CD4-positive, alpha-beta T cell (primary cell): ENCODE results near the gene B3GNT2. TPM values are rescaled to one million over a fixed set of nuclear protein-coding genes. Genes with fewer than 3 reads are reported as not detected.

Experiments used
- ATAC-seq: fragments of 200-7000 bp; cut with Tn5 transposase; one replicate; pipeline ENCODE4 v1.10.0; 2022; ENCODE audit warnings: mild to moderate bottlenecking; ENCODE audit not compliant: poor library complexity
- CTCF ChIA-PET: fragments of 350-600 bp; sonication (Branson Sonifier 250); formaldehyde crosslinking; loops from one replicate; lab custom pipeline; 2021; ENCODE audit warnings: antibody characterized with exemption, inconsistent platforms; lab: Charles Lee
- POLR2A ChIA-PET: fragments of 350-600 bp; sonication (Branson Sonifier 250); formaldehyde crosslinking; loops from one replicate; lab custom pipeline; 2021; ENCODE audit warnings: antibody characterized with exemption, inconsistent platforms; lab: Charles Lee
- DNase-seq, 14 experiments: peaks; one replicate each; pipeline ENCODE4 v3.0.0-alpha.2; 2013 to 2020; ENCODE audit warnings: mixed read lengths in 2 of 14
- H3K27ac ChIP-seq, 2 donors: one replicate each; pipeline versions ENCODE4 v1.5.1 to v1.7.0; 2013; ENCODE audit warnings: low read length in 2 of 2, low read depth in 1 of 2, mild to moderate bottlenecking in 1 of 2
- H3K27me3 ChIP-seq, 2 experiments: 1 replicate in 1 of 2; 2 replicates in 1 of 2; pipeline versions ENCODE4 v1.6.1 to v1.7.0; 2013; ENCODE audit warnings: low read length in 2 of 2, control low read depth in 1 of 2, mild to moderate bottlenecking in 1 of 2, moderate library complexity in 1 of 2; ENCODE audit not compliant: insufficient read depth in 2 of 2, control insufficient read depth in 1 of 2
- H3K36me3 ChIP-seq: one replicate; pipeline ENCODE4 v1.6.1; 2013; ENCODE audit warnings: low read length, control low read depth; ENCODE audit not compliant: insufficient read depth
- H3K4me1 ChIP-seq: one replicate; pipeline ENCODE4 v1.6.1; 2013; ENCODE audit warnings: low read length, control low read depth; ENCODE audit not compliant: insufficient read depth
- H3K4me3 ChIP-seq: one replicate; pipeline ENCODE4 v1.5.1; 2013; ENCODE audit warnings: mild to moderate bottlenecking, low read length, moderate library complexity
- H3K9me3 ChIP-seq, 2 experiments: 1 replicate in 1 of 2; 2 replicates in 1 of 2; pipeline versions ENCODE4 v1.6.1 to v1.7.0; 2013; ENCODE audit warnings: low read length in 2 of 2, mild to moderate bottlenecking in 2 of 2, control low read depth in 1 of 2, moderate library complexity in 1 of 2; ENCODE audit not compliant: control insufficient read depth in 1 of 2, insufficient read depth in 1 of 2
- H3K27ac Mint-ChIP-seq: one replicate; pipeline ENCODE4 v1.8.0; 2020; ENCODE audit warnings: mixed read lengths
- H3K27me3 Mint-ChIP-seq: one replicate; pipeline ENCODE4 v1.8.0; 2021; ENCODE audit warnings: mixed read lengths
- H3K36me3 Mint-ChIP-seq: one replicate; pipeline ENCODE4 v1.8.0; 2021; ENCODE audit warnings: low read depth, mixed read lengths
- H3K4me1 Mint-ChIP-seq: one replicate; pipeline ENCODE4 v1.8.0; 2021; ENCODE audit warnings: low read depth, mixed read lengths
- H3K4me3 Mint-ChIP-seq: one replicate; pipeline ENCODE4 v1.8.0; 2020; ENCODE audit warnings: mild to moderate bottlenecking, mixed read lengths
- H3K9me3 Mint-ChIP-seq: one replicate; pipeline ENCODE4 v1.8.0; 2020; ENCODE audit warnings: mixed read lengths
- intact Hi-C, 2 experiments: fragments of 100-400 bp; cut with DNase I in 1 of 2; cut with micrococcal nuclease in 1 of 2; formaldehyde crosslinking; loops; one replicate each; pipeline versions ENCODE4 v1.15.1 to v1.9.0; 2023 to 2025; cut with DNase I, micrococcal nuclease
- total RNA-seq, 174 experiments: library from RNA in 2 of 174; stranded (reverse) in 2 of 174; gene quantifications; one replicate each; pipeline ENCODE4 v1.2.3 and lab custom pipeline; 2021 to 2026
- TF ChIP-seq, protein P1 (sequence below): fragments of 200-600 bp; IDR thresholded peaks from one replicate; pipeline ENCODE4 v1.8.0; 2022; ENCODE audit warnings: antibody characterized with exemption, mild to moderate bottlenecking

B3GNT2 gene
- total RNA-seq, 2 experiments from 2014 or later: 47.7 TPM

DNA sequence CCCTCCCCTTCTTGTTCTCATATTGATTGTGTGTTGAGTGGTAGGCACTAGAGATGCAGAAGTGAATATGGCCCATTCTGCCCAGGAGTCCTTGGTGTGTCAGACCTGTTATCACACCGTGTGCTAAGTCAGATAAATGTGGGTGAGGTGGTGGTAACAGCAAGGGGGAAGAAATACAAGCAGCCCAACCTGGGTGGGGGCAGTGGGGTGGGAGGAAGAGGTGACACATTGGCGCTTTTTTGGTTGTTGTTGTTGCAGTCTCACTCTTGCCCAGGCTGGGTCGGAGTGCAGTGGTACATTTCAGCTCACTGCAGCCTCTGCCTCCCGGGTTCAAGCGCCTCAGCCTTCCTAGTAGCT is 12.8 kb downstream of the B3GNT2 start:
- Histone ChIP-seq H3K27me3 (no peaks in the 10 kb centered on the region), H3K9me3 (peaks cover 11 to 15% of the 10 kb centered on the region in 2 experiments), H3K4me3 (no peak overlapping the region), H3K4me1 (peaks cover 58% of the 10 kb centered on the region), H3K36me3 (peaks cover 14% of the 10 kb centered on the region), H3K27ac (no peak overlapping the region)
- Mint-ChIP-seq H3K4me1 (peaks cover 83% of the 10 kb centered on the region), H3K4me3 (no peak overlapping the region), H3K36me3 (peaks cover 42% of the 10 kb centered on the region), H3K9me3 (peaks cover 3% of the 10 kb centered on the region), H3K27ac (peak overlapping the region; percentile 28), H3K27me3 (no peaks in the 10 kb centered on the region)
- intact Hi-C loops: no loop called here
- DNase-seq: peak in 4 of 14 experiments; percentile 11 to 60 (median 22)
- ChIA-PET CTCF (interaction anchor here (1.2 kb wide), 1 partner anchor 8 kb away, joined by 3 read pairs; no protein-coding TSS in a partner anchor), POLR2A (interaction anchor here (1.5 kb wide), 1 partner anchor 9 kb away, joined by 4 read pairs; no protein-coding TSS in a partner anchor)
- peak; percentile 44 for ATAC-seq
- TF ChIP-seq, protein P1, sequence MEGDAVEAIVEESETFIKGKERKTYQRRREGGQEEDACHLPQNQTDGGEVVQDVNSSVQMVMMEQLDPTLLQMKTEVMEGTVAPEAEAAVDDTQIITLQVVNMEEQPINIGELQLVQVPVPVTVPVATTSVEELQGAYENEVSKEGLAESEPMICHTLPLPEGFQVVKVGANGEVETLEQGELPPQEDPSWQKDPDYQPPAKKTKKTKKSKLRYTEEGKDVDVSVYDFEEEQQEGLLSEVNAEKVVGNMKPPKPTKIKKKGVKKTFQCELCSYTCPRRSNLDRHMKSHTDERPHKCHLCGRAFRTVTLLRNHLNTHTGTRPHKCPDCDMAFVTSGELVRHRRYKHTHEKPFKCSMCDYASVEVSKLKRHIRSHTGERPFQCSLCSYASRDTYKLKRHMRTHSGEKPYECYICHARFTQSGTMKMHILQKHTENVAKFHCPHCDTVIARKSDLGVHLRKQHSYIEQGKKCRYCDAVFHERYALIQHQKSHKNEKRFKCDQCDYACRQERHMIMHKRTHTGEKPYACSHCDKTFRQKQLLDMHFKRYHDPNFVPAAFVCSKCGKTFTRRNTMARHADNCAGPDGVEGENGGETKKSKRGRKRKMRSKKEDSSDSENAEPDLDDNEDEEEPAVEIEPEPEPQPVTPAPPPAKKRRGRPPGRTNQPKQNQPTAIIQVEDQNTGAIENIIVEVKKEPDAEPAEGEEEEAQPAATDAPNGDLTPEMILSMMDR: no peak

DNA sequence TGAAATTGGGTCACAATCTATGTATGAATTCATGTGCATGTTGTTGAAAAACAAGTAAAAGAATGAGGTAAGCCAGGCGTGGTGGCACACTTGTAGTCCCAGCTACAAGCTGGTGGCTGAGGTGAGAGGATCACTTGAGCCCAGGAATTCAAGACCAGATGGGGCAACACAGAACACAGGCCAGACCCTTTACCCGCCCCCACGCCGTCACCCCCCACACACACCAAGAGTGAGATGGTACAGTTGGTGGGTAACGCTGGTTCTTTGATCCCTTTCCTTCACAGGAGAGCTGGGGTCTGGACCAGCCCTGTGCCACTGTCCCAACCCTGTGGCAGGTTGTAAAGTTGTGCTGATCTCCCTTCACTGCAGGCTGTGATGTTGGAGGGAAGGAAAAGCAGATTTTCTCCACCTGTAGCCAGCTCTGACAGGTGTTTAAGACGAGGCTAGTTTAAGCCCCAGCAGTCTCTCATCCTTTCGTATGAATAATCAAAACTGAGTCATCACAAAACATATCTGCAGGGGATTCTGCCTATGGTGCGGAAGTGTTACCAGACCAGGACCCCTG is 13.6 kb downstream of the B3GNT2 start:
- POLR2A ChIA-PET: interaction anchor here (1.5 kb wide), 1 partner anchor 9 kb away, joined by 4 read pairs; no protein-coding TSS in a partner anchor
- H3K27ac Mint-ChIP-seq: peak overlapping the region; percentile 28
- H3K36me3 ChIP-seq: peaks cover 17% of the 10 kb centered on the region
- H3K9me3 ChIP-seq: peaks cover 11 to 15% of the 10 kb centered on the region in 2 experiments
- TF ChIP-seq, protein P1: no peak
- intact Hi-C loops: no loop called here
- no peak for ATAC-seq
- H3K27me3 ChIP-seq: no peaks in the 10 kb centered on the region
- peaks cover 3% of the 10 kb centered on the region for H3K9me3 Mint-ChIP-seq
- H3K4me3 Mint-ChIP-seq: no peak overlapping the region
- CTCF ChIA-PET: interaction anchor here (1.2 kb wide), 1 partner anchor 9 kb away, joined by 3 read pairs; no protein-coding TSS in a partner anchor
- no peak overlapping the region for H3K27ac ChIP-seq
- no peak for DNase-seq
- H3K36me3 Mint-ChIP-seq: peaks cover 49% of the 10 kb centered on the region
- H3K4me3 ChIP-seq: no peak overlapping the region
- peaks cover 87% of the 10 kb centered on the region for H3K4me1 Mint-ChIP-seq
- no peaks in the 10 kb centered on the region for H3K27me3 Mint-ChIP-seq
- H3K4me1 ChIP-seq: peaks cover 63% of the 10 kb centered on the region

DNA sequence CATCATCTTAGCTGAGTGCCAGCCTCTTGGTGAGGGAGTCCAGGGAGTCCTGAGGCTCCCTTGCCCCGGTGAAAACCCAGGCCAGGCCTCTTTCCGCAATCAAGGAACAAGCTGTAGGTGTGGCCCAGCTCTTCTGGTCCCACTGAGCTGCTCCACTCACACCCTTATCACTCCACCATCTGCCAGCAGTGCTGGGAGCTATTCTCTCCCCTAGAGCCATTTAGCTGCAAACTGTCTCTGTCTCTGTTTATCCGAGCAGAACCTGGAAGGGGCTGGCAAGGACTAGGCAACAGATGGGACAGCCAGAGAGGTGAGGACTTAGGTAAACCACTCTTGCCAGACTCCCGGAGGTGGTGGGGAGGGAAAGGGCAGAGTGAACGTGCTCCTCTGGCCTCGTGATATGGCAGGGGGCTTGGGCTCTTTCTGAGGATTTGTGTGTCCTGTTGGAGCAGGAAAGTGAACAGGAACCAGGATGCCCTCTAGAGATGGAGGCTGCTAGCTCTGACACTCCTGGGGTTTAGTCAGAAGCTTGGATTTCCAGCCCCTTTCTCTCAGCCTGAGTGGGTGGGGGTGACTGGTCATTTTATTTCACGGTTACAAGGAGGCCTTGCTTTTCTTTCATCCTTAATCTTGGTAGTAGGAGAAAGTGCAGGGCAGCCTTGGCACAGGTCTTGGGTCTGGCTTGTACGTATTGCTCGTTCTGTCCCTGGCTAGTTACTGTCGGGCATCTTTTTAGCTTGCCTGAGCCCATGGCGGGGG is 19.6 kb downstream of the B3GNT2 start:
- Histone ChIP-seq H3K27ac (no peak overlapping the region), H3K4me3 (no peak overlapping the region), H3K27me3 (no peaks in the 10 kb centered on the region), H3K4me1 (peaks cover 64% of the 10 kb centered on the region), H3K36me3 (peaks cover 13% of the 10 kb centered on the region), H3K9me3 (peaks cover 15 to 23% of the 10 kb centered on the region in 2 experiments)
- H3K27me3 Mint-ChIP-seq: no peaks in the 10 kb centered on the region
- H3K36me3 Mint-ChIP-seq: peaks cover 70% of the 10 kb centered on the region
- peaks cover 93% of the 10 kb centered on the region for H3K4me1 Mint-ChIP-seq
- POLR2A ChIA-PET: no interaction called here
- H3K27ac Mint-ChIP-seq: peak overlapping the region; percentile 48
- ATAC-seq (no peak), DNase-seq (no peak)
- TF ChIP-seq, protein P1: no peak
- no peak overlapping the region for H3K4me3 Mint-ChIP-seq
- CTCF ChIA-PET: no interaction called here
- peaks cover 3% of the 10 kb centered on the region for H3K9me3 Mint-ChIP-seq
- intact Hi-C loops: no loop called here
